GM12878 (cell line): ENCODE data around the gene ARID4B.

Source experiments
- GATAD2B ChIP-seq: fragments of 450-650 bp; conservative IDR thresholded peaks from 2 replicates; pipeline ENCODE4 v1.6.1; 2017; ENCODE audit warnings: low read depth, mild to moderate bottlenecking, moderate library complexity
- POLR2A ChIP-seq: IDR thresholded peaks from 2 replicates; pipeline ENCODE4 v1.6.1; 2011; ENCODE audit warnings: low read depth, mild to moderate bottlenecking, low read length
- TCF12 ChIP-seq: IDR thresholded peaks from 2 replicates; pipeline ENCODE4 v1.6.1; 2011; ENCODE audit warnings: low read depth, mild to moderate bottlenecking, low read length
- YY1 ChIP-seq: IDR thresholded peaks from 2 replicates; pipeline ENCODE4 v1.6.1; 2011; ENCODE audit warnings: low read depth, mild to moderate bottlenecking, low read length
- TF ChIP-seq, protein P1 (sequence below), 3 experiments: IDR thresholded peaks in 2 of 3; conservative IDR thresholded peaks in 1 of 3; 2 replicates each; pipeline ENCODE4 v1.5.1; 2011; ENCODE audit warnings: low read depth in 3 of 3, low read length in 3 of 3, mild to moderate bottlenecking in 3 of 3, control low read depth in 2 of 3, moderate library complexity in 2 of 3, inconsistent platforms in 1 of 3, mixed read lengths in 1 of 3; ENCODE audit not compliant: control insufficient read depth in 2 of 3, insufficient read depth in 1 of 3; ENCODE audit errors: extremely low read depth in 1 of 3

- TF ChIP-seq, protein P1, sequence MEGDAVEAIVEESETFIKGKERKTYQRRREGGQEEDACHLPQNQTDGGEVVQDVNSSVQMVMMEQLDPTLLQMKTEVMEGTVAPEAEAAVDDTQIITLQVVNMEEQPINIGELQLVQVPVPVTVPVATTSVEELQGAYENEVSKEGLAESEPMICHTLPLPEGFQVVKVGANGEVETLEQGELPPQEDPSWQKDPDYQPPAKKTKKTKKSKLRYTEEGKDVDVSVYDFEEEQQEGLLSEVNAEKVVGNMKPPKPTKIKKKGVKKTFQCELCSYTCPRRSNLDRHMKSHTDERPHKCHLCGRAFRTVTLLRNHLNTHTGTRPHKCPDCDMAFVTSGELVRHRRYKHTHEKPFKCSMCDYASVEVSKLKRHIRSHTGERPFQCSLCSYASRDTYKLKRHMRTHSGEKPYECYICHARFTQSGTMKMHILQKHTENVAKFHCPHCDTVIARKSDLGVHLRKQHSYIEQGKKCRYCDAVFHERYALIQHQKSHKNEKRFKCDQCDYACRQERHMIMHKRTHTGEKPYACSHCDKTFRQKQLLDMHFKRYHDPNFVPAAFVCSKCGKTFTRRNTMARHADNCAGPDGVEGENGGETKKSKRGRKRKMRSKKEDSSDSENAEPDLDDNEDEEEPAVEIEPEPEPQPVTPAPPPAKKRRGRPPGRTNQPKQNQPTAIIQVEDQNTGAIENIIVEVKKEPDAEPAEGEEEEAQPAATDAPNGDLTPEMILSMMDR (IDR thresholded peaks at IDR 0.05 in 2 of 3, conservative IDR thresholded peaks at IDR 0.05 in 1 of 3; ENCODE audit: control insufficient read depth in 2 of 3, extremely low read depth in 1 of 3, insufficient read depth in 1 of 3, low read depth in 3 of 3, low read length in 3 of 3): no peak
- no peak for TF ChIP-seq POLR2A
- no peak for TF ChIP-seq TCF12
- no peak for TF ChIP-seq GATAD2B
- no peak for TF ChIP-seq YY1
These were observed 30.4 kb downstream of the ARID4B start for GRCh38 chr1:235297579-235297978.
